Glomerular visceral epithelial cell (primary cell): ENCODE results near the gene COL16A1.

Experiments used
- DNase-seq: peaks from one replicate; pipeline ENCODE4 v3.0.0-alpha.2; 2016; ENCODE audit errors: extremely low spot score

COL16A1 gene

DNA sequence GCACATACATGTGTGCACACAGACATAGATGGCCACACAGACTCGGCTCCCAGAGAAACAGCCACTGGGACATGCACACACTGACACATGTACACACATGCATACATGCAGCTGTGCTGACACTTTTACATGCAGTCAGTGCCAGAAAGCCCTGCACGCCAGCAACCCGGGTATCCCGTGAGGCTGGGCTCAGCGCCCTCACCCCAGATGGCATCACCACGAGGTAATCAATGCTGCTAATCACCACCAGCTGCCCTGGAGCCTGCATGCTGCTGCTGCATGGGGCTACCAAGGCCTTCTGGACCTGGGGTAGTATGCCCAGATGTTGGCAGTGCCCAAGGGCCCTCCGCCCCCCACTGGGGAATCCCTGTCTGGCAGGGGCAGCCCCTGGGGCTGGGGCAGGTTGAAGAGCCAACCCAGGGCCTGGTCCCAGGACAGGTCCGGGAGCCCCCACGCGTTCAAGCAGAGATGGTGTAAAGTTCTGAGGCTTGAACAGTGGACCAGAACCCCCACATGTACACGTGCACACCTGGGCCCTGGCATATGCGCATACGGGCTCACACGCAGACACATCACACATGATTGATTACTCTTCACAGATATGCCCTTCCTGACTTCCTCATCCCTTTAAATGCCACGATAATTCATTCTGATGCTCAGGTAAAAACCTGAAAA is 2.7 kb upstream of the COL16A1 start:
- DNase-seq = no peak

DNA sequence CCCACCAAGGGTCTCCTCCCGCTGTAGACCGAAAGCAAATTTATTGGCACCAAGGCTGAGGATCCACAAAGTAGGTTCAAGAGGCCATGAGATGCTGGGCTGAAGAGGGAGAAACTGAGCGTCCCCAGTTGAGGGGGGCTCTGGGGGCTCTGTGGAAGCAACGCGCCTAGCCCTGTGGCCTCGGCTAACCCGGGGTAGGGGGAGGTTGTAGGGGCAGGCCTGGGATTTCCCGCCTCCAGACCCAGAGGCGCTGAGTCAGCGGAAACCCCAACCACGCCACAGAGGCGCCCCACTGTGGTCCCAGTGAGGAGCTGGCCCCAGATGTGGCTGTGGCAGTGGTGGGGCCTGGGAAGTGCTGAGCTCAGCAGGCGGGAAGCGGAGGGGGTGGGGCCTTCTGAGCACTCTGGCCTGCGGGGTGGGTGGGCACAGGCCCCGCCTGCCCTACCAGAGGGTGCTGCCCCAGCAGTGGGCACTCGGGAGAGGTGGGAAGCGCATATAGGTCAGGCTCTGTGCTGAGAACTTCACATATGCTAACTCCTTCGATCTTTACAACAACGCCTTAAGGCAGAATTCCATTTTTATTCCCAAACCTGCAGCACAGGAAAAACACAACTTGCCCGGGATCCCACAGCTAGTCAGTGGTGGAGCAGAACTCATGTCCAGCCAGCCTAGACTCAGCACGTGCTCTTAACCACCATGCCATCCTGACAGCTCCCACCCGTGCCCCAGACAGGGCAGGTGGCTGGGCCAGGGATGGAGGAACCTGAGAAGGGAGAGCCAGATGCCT is 1.5 kb upstream of the COL16A1 start:
- DNase-seq = peak; percentile 60

DNA sequence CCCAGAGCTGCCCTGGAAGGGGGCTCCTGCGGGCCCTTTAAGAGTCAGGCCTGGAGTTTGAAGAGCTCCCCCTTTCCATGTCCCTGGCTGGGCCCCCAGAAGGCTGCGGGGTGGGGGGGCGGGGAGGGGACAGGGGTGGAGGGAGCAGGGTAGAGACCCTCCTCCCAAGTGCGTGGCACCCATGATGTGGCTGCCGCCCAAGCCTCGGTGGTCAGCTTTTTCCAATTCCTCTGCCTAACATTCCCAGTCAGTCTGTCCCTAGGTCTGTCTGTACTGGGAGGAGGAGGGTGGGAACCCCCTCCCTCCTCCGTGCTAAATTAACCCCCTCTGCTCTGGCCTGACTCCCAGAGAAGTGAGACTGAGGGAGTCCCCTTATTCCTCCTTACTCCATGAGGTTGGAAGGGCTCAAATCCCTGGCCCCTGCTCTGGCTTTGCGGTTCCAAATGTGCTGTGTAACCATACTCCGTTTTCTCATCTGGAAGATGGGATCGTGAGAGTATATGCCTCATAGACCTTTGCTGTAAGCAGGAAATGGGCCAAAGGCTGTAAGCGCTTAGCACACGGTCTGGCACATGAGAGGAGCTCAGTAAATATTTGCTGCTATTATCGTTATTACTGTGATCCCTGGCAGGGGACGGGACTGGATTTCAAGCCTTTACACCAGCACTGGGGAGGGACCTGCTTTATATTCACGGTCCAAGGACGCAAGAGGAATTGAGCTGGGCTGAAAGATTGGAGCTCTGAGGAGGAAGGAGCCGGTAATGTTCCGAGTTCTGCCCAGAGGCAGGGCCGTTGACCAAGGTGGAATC is 658 bp upstream of the COL16A1 start:
- DNase-seq = peak; percentile 29

DNA sequence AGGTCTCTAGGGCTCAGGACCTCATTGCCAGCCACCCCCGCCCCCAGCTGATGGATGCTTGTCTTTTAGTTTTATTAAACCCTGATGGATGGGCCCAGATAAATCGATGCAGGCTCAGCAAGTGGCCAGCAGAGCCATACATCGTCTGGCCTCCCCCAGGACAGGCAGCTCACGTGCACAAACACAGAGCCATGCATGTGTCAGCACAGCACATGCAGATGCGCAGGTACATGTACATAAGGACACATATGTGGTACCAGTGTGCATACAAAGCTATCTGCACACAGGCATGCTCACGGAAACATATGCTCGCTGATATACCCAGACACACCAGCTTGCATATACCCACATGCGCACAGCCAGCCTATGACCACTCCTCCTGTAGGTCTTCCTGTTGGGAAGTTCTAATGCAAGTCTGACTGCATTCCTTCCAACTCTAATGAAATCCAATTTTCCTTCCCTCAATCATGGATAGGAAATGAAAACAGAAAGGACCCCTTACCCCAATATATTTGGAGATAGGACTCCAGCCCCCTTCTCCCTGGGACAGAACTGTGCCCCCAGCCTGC is 897 bp downstream of the COL16A1 start:
- DNase-seq = no peak

DNA sequence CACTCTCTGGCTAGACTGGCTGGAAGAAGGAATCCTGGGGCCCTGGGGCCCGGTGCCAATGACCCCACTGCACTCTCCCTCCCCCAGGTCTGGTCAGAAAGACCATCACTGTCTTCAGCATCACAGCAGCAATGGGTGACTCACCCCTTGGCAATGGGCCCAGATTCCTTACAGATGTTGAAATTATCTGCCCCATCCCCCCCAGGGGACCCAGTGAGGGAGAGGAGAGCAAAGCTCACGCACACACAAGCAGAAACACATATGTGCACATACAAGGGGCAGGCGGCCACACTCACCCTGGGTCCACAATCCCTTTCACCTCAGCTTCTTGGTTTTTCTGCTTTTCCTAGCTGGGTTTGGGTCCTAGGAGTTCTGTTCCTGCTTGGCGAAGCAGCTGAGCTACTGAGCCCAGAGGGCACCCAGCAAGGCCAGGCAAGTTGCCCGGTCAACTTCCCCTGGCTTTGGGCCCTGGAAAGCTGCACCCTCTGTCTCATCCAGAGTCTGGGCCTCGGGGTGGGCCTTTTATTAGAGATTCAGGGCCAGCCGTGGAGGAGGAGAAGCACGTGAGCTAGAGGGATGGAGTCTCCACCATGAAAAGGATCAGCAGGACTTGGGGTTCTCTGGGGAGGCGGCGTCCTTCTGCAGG is 2.6 kb downstream of the COL16A1 start:
- peak; percentile 98 for DNase-seq

DNA sequence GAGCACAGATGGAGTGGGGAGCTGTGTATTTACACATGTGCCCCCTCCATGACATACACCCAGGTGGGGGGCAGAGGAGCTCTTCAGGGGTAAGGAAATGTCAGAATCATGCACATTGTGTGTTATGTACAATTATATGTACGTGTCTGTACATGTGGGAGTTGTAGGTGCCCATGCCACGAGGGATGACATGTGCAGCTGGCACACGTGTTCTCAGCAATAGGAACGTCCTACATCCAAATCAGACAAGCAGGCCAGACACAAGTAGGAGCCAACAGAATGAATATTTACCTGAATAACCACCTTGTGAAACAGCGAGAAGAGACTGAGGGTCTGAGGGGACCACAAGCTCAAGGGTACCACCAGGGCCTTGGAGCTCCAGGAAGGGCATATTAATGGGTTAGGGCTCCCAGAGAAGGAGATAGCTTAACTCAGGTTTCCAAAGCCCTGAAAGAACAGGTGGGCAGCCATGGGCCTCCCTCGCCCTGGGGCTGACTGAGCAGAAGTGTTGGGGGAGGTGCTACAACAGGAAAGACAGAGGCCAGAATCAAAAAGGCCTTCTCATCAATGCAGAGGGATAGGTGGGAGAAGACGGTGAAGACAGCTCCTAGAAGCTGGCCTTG is 3.2 kb downstream of the COL16A1 start:
- no peak for DNase-seq

DNA sequence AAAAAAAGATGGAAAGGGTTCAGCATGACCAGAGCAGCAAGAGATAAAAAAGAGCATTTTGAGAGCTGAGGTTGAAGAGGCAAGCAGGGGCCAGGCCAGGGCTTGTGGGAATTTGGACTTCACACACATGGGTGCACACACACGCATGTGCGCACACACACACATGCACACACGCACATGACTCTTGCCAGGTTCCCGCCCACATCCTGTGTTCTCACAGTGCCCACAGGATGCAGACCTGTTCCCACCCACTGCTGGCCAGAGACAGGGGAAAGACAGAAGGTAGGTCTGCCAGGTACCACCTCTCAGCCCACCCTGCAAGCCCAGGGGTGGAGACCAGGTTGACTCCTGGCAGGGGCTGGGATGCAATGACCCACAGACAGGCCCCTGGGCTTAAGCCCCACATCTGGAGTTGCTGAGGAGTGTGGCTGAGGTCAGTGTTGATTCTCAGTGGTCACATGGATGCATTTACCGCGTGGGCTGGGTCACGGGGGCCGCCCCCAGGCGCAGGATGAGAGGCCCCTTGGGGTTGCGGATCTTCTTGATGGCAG is 4.4 kb downstream of the COL16A1 start:
- no peak for DNase-seq

DNA sequence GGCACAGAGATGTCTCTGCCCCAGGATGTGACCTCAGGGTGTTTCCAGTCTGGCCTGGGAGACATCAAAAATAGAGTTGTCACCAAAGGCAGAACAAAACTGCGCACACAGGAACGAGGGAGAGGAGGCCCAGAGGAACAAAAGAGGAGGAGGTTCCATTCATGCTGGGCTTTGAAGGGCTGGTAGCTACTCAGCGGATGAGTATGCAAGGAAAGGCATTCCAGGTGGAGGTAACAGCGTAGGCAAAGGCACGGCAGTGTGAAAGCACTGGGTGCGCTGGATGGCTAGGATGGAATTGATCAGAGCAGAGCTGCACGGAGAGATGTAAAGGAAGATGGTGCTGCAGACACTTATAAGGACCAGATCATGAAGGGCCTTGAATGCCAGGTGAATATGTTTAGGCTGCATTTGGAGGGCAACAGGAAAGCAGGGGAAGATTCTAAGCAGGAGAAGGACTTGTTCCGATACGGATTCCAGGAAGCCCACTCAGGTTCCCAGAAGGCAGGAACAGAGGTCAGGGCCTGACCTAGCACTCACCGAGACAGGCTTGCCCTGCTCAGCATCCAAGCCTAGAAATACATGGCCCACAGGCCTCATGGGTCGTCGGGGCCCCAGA is 6.3 kb downstream of the COL16A1 start:
- no peak for DNase-seq

DNA sequence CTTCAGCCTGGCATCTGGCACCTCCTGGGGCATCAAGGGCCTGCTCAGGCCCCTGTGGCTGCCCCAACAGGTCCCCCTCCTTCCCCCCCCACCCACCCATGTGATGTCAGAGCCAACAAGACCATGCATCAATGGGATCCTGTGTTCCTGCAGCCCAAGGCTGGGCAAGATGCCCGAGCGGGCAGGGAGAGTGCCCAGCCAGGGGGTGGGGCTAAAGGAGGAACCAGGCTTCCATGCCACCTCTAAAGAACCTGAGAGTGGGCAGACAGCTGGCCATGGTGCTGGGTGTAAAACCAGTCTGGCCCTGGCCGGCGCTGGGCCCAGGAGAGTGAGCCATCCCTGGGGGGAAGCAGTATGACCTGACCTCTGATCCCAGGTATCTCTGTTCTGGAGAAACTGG is 7.6 kb downstream of the COL16A1 start:
- no peak for DNase-seq

DNA sequence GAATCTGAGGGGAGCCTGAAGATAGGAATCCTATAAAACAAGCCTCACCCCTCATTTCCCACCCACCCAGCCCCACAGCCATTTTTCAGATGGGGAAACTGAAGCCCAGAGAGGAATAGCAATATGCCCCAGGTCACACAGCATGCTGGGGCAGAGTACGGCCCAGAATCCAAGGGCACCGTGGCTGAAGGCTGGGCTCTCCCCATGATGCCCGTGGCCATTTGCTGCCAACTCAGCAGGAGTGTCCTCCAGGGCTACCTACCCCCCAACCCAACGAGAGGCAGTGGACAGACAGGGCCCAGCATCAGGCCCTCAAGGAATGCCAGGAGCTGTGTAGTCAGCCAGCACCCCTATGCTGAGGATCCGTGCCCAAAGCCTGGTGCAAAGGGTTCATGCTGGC is 8.5 kb downstream of the COL16A1 start:
- no peak for DNase-seq

DNA sequence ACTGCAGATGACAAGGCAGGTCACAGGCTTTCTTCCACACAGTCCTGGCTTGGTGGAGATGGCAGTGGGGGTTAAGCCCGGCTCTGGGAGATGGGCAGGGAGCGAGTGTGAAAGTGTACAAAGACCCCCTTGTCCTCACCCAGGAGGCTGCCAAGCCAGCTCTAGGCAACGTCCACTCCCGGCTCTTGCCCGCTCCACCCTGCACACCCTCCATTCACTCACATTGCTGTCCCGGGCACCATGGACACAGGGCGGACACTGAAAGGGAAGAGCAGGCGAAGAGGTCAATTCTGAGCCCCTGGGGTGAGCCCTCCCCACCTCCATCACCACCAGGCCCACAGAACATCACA is 8.9 kb downstream of the COL16A1 start:
- DNase-seq = no peak

DNA sequence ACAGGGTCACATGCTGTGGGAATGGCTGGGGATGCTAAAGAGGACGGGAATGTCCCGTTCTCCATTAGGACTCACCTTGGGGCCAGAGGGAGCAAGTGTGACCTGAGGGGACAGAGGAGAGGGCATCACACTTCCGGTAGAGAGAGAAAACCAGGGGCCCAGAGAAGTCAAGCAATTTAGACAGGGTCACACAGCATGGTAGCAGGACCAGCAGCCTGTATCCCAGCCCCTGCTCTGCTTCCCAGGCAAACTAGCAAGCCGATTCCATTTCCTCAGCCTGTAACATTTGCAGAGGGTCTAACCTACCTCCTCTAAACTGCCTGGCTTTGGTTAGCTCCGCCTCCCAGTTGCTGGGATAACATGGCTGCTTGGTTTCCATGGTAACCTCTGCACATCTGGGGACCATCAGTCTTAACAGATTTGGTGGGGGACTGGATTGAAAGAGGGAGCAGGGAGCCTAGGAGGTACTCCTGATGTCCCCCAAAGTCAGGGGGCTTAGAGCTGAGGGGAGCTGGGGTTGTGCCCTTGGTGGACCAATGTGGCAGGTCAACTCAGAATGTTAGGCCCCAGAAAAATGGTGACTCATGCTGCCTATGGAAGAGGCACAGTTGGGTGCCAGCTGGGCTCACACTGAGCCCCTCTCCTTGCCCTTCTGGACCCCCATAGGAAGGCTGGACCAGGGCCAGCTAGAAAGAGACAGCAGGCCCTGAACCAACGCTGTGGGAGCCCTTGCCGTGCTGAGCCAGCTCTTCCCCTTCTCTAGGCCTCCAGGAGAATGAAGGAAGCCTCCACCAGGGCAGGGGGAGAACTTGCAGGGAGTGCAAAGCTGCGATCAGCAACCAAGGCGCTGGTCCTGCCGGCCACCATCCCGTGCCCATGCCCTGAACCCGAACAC is 9.5 kb downstream of the COL16A1 start:
- no peak for DNase-seq

DNA sequence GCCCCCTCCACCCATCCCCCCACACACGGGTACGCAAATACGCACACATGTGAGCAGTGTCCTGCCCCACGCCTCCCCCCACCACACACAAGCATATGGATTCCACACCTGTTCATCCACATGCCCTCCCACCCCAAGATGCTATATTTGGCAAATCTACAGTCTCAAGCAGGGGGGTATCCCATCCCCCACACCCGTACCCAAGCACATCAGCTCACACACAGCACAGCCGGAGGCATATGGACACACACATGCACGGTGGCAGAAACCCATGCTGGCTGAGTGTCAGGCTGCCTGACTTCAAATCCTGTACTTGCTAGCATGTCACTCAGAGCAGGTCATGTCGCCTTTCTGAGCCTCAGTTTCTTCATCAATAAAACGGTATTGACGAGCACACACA is 10.6 kb downstream of the COL16A1 start:
- DNase-seq = no peak

DNA sequence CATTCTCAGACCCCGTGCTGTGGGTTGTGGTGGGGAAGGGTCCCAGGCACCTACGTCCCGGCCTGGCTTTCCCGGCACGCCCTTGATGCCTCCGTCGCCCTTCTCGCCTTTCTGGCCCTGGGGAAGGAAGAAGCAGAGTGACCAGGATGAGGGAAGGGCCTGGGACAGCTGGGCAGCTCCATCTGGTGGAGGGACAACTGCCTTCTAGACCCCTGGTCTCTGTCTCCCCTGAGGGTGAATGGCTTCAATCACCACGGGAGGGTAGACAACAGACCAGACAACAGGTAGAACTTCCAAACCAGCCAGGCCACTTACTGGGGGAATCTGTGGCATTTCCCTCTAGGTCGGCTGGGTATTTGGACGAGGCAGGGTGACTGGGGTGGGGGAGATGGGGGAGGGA is 11.9 kb downstream of the COL16A1 start:
- no peak for DNase-seq

DNA sequence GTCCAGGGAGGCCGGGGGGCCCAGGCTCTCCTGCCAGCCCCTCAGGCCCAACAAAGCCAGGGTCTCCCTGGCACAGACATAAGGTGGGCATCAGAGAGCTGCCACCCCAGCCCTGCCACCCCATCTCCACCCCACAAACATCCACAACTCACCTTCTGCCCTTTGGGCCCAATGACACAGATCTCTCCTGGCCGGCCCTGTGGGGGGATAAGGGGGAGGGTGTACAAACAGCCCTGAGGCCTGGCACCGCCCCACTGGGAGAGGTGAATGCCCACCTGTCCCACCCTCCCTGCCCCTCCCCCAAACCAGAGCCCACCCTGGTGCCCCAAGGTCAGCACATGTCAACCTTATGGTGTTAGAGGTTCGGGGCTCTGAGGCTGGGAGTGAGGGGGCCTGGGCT is 12.4 kb downstream of the COL16A1 start:
- DNase-seq = no peak

DNA sequence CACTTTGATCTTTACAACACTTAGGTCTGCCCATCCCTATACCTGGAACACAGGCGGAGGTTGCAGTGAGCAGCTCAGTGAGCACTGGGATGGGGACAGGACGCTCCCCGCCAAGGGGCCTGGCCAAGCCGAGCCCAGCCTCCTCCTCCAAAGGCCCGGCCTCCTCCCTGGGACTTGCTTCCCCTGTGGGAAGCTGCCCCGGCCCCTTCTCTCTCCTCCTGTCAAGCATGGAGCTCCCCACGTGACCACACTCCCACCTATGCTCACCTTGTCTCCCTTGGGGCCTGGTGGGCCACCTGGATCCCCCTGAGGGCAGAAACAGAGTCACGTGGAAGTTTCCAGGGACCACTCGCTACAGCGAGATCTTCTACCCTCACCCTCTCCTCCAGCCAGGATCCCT is 12.9 kb downstream of the COL16A1 start:
- DNase-seq = no peak

DNA sequence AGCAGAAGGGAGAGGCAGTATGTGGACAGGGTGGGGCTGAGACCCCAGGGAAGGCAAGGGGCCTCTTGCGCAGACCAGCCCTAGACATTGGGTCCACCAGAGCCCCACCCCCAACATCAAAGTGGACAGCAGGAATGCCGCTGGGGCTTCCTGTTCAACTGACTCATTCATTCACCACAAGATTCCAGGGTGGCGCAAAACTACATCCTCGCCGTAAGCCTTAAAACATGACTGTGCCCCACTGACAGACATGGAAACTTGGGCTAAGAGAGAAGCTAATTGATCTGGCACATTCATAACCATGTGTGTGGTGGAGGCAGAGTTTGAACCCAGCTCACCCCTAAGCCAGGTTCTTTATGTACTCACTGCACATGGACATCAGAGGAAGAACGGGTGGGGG is 14.0 kb downstream of the COL16A1 start:
- peak; percentile 92 for DNase-seq

DNA sequence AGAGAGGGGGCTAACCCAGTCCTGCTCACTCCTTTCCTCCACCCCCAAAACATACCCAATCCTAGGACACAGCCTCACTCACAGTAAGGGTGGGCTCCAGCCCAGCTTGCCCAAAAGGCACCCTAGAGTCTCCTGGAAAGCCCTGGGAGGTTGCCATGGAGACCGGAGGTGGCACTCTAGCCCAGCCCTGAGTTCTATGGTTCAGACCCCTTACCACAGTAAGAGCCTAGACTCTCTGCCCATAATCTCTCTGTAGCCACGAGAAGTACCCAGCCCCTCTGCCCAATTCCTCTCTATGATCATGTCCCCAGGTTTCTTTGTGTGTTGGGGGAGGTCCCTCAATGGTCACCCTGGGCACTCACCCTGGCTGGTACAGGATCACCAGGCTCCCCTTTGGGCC is 14.4 kb downstream of the COL16A1 start:
- no peak for DNase-seq

DNA sequence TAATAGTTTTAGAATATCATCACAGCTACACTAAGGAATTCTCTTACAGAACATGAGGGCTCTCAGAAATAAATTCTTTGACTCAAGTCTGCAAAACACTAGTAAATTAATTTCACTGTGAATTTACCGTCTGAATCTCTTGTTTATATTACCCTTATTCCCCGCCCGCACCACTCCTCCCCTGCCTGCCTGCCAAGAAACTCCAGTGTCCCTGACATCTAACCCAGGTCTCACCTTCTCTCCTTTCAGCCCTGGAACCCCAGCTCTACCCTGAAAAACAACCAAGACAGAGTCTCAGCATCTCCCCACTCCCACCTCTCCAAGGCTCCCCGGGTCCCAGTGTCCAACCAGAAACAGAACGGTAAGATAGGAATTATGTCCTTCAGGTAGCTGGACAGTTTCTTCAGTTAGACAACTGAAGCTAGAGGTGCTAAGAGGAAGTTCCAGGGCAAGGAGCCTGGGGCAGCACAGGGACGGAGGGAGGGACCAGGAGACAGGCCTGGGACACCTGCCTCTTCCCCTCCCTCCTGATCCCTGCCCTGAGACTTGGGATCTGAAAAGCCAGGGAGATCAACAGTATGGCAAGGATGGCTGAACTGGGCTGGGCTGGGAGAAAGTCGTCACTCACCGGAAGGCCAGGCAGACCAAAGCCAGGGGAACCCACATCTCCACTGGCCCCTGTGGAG is 15.4 kb downstream of the COL16A1 start:
- no peak for DNase-seq
